GM12878 (cell line): ENCODE measurements around the gene MALSU1. TPM values are rescaled to one million over a fixed set of nuclear protein-coding genes. Genes with fewer than 3 reads are reported as not detected.

Experiments used
- ATAC-seq: fragments of 200-7000 bp; cut with Tn5 transposase; 3 replicates; pipeline ENCODE4 v1.9.1; 2020; ENCODE audit warnings: mild to moderate bottlenecking, moderate library complexity
- BruUV-seq: library from RNA; stranded (reverse); fragments of 400-500 nt; replicated peaks from 2 replicates; lab custom pipeline; 2021; lab: Mats Ljungman, UMichigan
- CTCF ChIA-PET: fragments of 300-600 bp; sonication (Branson Sonifier 250); formaldehyde crosslinking; extraction: SDS; loops from one replicate; lab custom pipeline; 2021; ENCODE audit warnings: inconsistent platforms; lab: Yijun Ruan, JAX
- POLR2A ChIA-PET: fragments of 350-600 bp; formaldehyde crosslinking; extraction: SDS; loops from one replicate; lab custom pipeline; 2021; ENCODE audit warnings: inconsistent platforms; lab: Charles Lee
- RAD21 ChIA-PET: fragments of 300-600 bp; sonication (Branson Sonifier 250); formaldehyde crosslinking; loops from one replicate; lab custom pipeline; 2023; ENCODE audit warnings: antibody characterized with exemption; ENCODE audit not compliant: unreplicated experiment; lab: Charles Lee
- SMC1A ChIA-PET: fragments of 300-600 bp; sonication (Branson Sonifier 250); formaldehyde crosslinking; loops from one replicate; lab custom pipeline; 2023; ENCODE audit not compliant: unreplicated experiment, uncharacterized antibody; lab: Charles Lee
- DNase-seq: peaks from one replicate; pipeline ENCODE4 v3.0.0-alpha.2; 2011; ENCODE audit warnings: low read depth, low spot score
- FAIRE-seq: peaks from 3 replicates; lab custom pipeline; 2011; peaks lifted over from hg19 to GRCh38; lab: Jason Lieb, UNC
- H2AFZ ChIP-seq: 2 replicates; pipeline ENCODE4 v1.6.0; 2011; ENCODE audit warnings: low read depth, low read length, control low read depth; ENCODE audit not compliant: control insufficient read depth
- H3K27ac ChIP-seq: 2 replicates; pipeline ENCODE4 v1.5.1; 2011; ENCODE audit warnings: control low read depth; ENCODE audit not compliant: control insufficient read depth, insufficient read depth
- H3K27me3 ChIP-seq, 2 experiments: replicated peaks in 1 of 2; 2 replicates each; pipeline versions ENCODE4 v1.6.0 to v1.6.1; 2011; ENCODE audit warnings: low read length in 1 of 2; ENCODE audit not compliant: control insufficient read depth in 2 of 2, insufficient read depth in 2 of 2
- H3K36me3 ChIP-seq, 2 experiments: 2 replicates each; pipeline ENCODE4 v1.5.1; 2011; ENCODE audit warnings: low read length in 1 of 2; ENCODE audit not compliant: control insufficient read depth in 2 of 2, insufficient read depth in 2 of 2
- H3K4me1 ChIP-seq: 2 replicates; pipeline ENCODE4 v1.6.1; 2011; ENCODE audit warnings: mild to moderate bottlenecking, low read length, moderate library complexity, mixed read lengths; ENCODE audit not compliant: control insufficient read depth, insufficient read depth
- H3K4me2 ChIP-seq: 2 replicates; pipeline ENCODE4 v1.6.0; 2011; ENCODE audit warnings: control low read depth; ENCODE audit not compliant: control insufficient read depth, insufficient read depth
- H3K4me3 ChIP-seq: fragments of 200-600 bp; sonication (generic); 2 replicates; pipeline ENCODE4 v1.5.1; 2016
- H3K79me2 ChIP-seq: 2 replicates; pipeline ENCODE4 v1.6.0; 2011; ENCODE audit warnings: low read length; ENCODE audit not compliant: control insufficient read depth, insufficient read depth
- H3K9ac ChIP-seq: 2 replicates; pipeline ENCODE4 v1.8.0; 2011; ENCODE audit warnings: low read length, control low read depth, mixed read lengths; ENCODE audit not compliant: control insufficient read depth, insufficient read depth
- H3K9me3 ChIP-seq: replicated peaks from 3 replicates; pipeline ENCODE4 v1.5.1; 2011; ENCODE audit warnings: mild to moderate bottlenecking, low read length; ENCODE audit not compliant: control insufficient read depth, insufficient read depth
- H4K20me1 ChIP-seq: 2 replicates; pipeline ENCODE4 v1.6.0; 2011; ENCODE audit not compliant: control insufficient read depth, insufficient read depth
- ATF3 ChIP-seq: IDR thresholded peaks from 2 replicates; pipeline ENCODE4 v1.6.1; 2011; ENCODE audit warnings: low read depth, mild to moderate bottlenecking, low read length, moderate library complexity, borderline replicate concordance; ENCODE audit errors: extremely low read depth
- CBX3 ChIP-seq: fragments of 200-600 bp; sonication (generic); IDR thresholded peaks from 2 replicates; pipeline ENCODE4 v1.6.1; 2016; ENCODE audit warnings: low read depth, borderline replicate concordance
- CUX1 ChIP-seq: IDR thresholded peaks from 2 replicates; pipeline ENCODE4 v1.6.1; 2012; ENCODE audit warnings: improper control_type of control experiment, low read depth, low read length; ENCODE audit not compliant: insufficient replicate concordance
- NBN ChIP-seq: fragments of 450-650 bp; IDR thresholded peaks from 2 replicates; pipeline ENCODE4 v1.6.1; 2016
- NFIC ChIP-seq: IDR thresholded peaks from 2 replicates; pipeline ENCODE4 v1.6.1; 2012; ENCODE audit warnings: low read depth, mild to moderate bottlenecking, inconsistent platforms, low read length, moderate library complexity
- RB1 ChIP-seq: fragments of 450-650 bp; formaldehyde crosslinking; IDR thresholded peaks from 2 replicates; pipeline ENCODE4 v1.6.1; 2017; ENCODE audit warnings: mild to moderate bottlenecking, borderline replicate concordance
- SKIL ChIP-seq: fragments of 450-650 bp; IDR thresholded peaks from 2 replicates; pipeline ENCODE4 v1.6.1; 2017; ENCODE audit warnings: mild to moderate bottlenecking, low read depth, inconsistent platforms; ENCODE audit not compliant: poor library complexity, severe bottlenecking
- SMAD5 ChIP-seq: IDR thresholded peaks from 2 replicates; pipeline ENCODE4 v1.6.1; 2016; ENCODE audit warnings: antibody characterized with exemption, low read depth
- SMARCA5 ChIP-seq: fragments of 450-650 bp; IDR thresholded peaks from 2 replicates; pipeline ENCODE4 v1.6.1; 2017; ENCODE audit warnings: mild to moderate bottlenecking
- SREBF2 ChIP-seq: IDR thresholded peaks from 2 replicates; pipeline ENCODE4 v1.6.1; 2012; ENCODE audit warnings: mild to moderate bottlenecking, low read length
- WGBS: methylation state at CpG from one replicate; pipeline ENCODE4 v1.1.6; 2016; ENCODE audit warnings: low lambda C conversion rate; ENCODE audit not compliant: insufficient replicate concordance, insufficient coverage; ENCODE audit errors: missing lambda C conversion rate; 5-methylcytosine and 5-hydroxymethylcytosine counted together
- in situ Hi-C: fragments of 300-500 bp; cut with MboI; formaldehyde crosslinking; loops from 9 replicates; pipeline ENCODE4 v1.14.3; 2018; ENCODE audit warnings: mixed read lengths
- intact Hi-C: fragments of 100-400 bp; cut with micrococcal nuclease; formaldehyde crosslinking; loops from one replicate; pipeline ENCODE4 v1.14.2; 2022; ENCODE audit not compliant: unreplicated experiment
- polyA plus RNA-seq, 11 experiments: library from polyadenylated mRNA; depleted of rRNA in 4 of 11; unstranded in 6 of 11; stranded (reverse) in 5 of 11; fragments of >200 nt; fragmentation: Nextera tagmentation in 4 of 11; fragmentation: Illumina TruSeq in 1 of 11; extraction: Ambion mirVana in 4 of 11; extraction: Trizol in 1 of 11; gene quantifications; 1 replicate in 1 of 11; 2 replicates in 10 of 11; pipeline versions ENCODE4 v1.2.1 to v1.2.3, GENCODE V29; 2011 to 2016; ENCODE audit warnings: inconsistent platforms in 2 of 11, missing spikeins in 2 of 11, low read depth in 1 of 11
- total RNA-seq, 4 experiments: library from RNA; depleted of rRNA in 3 of 4; stranded (reverse); fragments of >200 nt in 3 of 4; fragmentation: Illumina TruSeq in 1 of 4; extraction: Trizol in 1 of 4; gene quantifications; 2 replicates each; pipeline versions ENCODE4 v1.2.1 to v1.2.3, GENCODE V29; 2013 to 2021

Gene MALSU1
- total and polyA plus RNA-seq, 10 of the 15 experiments (the other 5 are each of a cell fraction or from before 2014, with no cell fraction given) = 8.5 to 159 (median 73.7) TPM

- WGBS = 82% methylated on average over 6 of the region's 6 CpGs
- in situ Hi-C loops (no loop called here), intact Hi-C loops (loop anchor here (10.0 kb wide), 1 partner anchor 161 kb away; the partner anchor contains the start of gene NUP42)
- no peak for FAIRE-seq
- peaks cover 2 to 19% of the 10 kb centered on the region in 2 experiments; a peak in 3 of 4 replicates for H3K36me3 ChIP-seq
- RAD21 ChIA-PET = interaction anchor here (0.8 to 3.3 kb wide), 6 partner anchors 12 to 185 kb away, joined by 3 to 14 read pairs (median 4); no protein-coding TSS in a partner anchor
- no peak overlapping the region for H3K27ac ChIP-seq
- no peaks in the 10 kb centered on the region for H3K9me3 ChIP-seq
- H4K20me1 ChIP-seq = no peaks in the 10 kb centered on the region; the same call in 1 of the 2 replicates
- TF ChIP-seq SMARCA5 = no peak
- TF ChIP-seq RB1 = no peak
- no peak for TF ChIP-seq NFIC
- no peak for TF ChIP-seq SREBF2
- no peak for TF ChIP-seq SMAD5
- TF ChIP-seq CUX1 = no peak
- no peak for TF ChIP-seq ATF3
- no peak for TF ChIP-seq SKIL
- no peak for TF ChIP-seq NBN
- TF ChIP-seq CBX3 = no peak
- H3K4me3 ChIP-seq = no peak overlapping the region
- peaks cover 9% of the 10 kb centered on the region for H3K4me1 ChIP-seq
- H3K4me2 ChIP-seq = no peak overlapping the region
- SMC1A ChIA-PET = interaction anchor here (0.7 to 2.7 kb wide), 9 partner anchors 13 to 234 kb away, joined by 3 to 13 read pairs (median 4); no protein-coding TSS in a partner anchor
- H3K9ac ChIP-seq = no peak overlapping the region
- no peak overlapping the region for H2AFZ ChIP-seq
- CTCF ChIA-PET = interaction anchor here (1.1 to 5.9 kb wide), 8 partner anchors 9 to 117 kb away, joined by 3 to 29 read pairs (median 6); no protein-coding TSS in a partner anchor
- H3K27me3 ChIP-seq = no peaks in the 10 kb centered on the region
- no peaks in the 10 kb centered on the region for H3K79me2 ChIP-seq
- ATAC-seq = no peak
- BruUV-seq = no TSS peak
- DNase-seq = no peak
- POLR2A ChIA-PET = interaction anchor here (1.0 to 1.8 kb wide), 2 partner anchors 10 to 13 kb away, joined by 3 to 4 read pairs; no protein-coding TSS in a partner anchor
Measured at GRCh38 chr7:23345601-23346000, 46.5 kb downstream of the MALSU1 start.
